Erythroblast (primary cell): ENCODE data around the gene AGAP1.

ENCODE experiments used
- GATA1 ChIP-seq: IDR thresholded peaks from 2 replicates; pipeline ENCODE4 v1.6.1; 2011; ENCODE audit warnings: low read depth, mild to moderate bottlenecking, control low read depth, low read length, moderate library complexity
- POLR2A ChIP-seq: IDR thresholded peaks from 2 replicates; pipeline ENCODE4 v1.6.1; 2011; ENCODE audit warnings: mild to moderate bottlenecking, low read length

DNA sequence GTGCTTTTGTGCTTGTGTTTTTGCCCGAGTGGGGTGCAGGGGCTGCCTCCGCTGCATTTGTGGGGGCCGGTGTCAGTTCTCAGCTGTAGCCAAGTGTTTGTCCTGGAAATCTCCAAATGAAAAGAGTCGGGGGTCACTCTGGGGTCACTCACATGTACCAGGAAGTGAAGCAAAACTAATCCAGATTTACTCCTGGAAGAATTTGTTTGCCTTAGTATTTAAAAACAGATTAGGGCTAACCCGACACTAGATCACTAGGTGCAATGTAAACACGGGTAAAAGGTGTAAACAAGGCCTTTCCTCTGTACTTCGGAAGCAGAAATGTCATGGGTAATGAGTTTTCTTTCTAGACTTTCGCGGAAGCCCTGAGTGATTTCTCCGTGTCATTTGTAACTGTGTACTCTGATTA is 624.0 kb downstream of the AGAP1 start:
- TF ChIP-seq POLR2A (no peak), GATA1 (no peak)
